ENCODE results near the gene KIF22. TPM values are rescaled to one million over a fixed set of nuclear protein-coding genes. Genes with fewer than 3 reads are reported as not detected.

KIF22 gene
- polyA plus RNA-seq, 2 donors = 43.3 to 57.9 TPM

- Histone ChIP-seq H3K4me1 (ENCODE audit: control insufficient read depth in 2 of 2, insufficient read depth in 2 of 2, low read length in 1 of 2) (peaks cover 0 to 2% of the 10 kb centered on the region in 2 donors), H3K4me3 (ENCODE audit: low read depth in 1 of 2, low read length in 2 of 2) (no peak overlapping the region), H3K36me3 (ENCODE audit: control insufficient read depth in 2 of 2, insufficient read depth in 2 of 2, low read length in 1 of 2) (peaks cover 3 to 37% of the 10 kb centered on the region in 2 donors), H3K27ac (ENCODE audit: low read depth in 2 of 2, low read length in 1 of 2) (no peak overlapping the region), H3K27me3 (ENCODE audit: control insufficient read depth in 1 of 2, insufficient read depth in 2 of 2, low read length in 2 of 2) (no peaks in the 10 kb centered on the region), H3K9me3 (ENCODE audit: control insufficient read depth in 2 of 2, insufficient read depth in 1 of 2, low read depth in 1 of 2, low read length in 1 of 2) (no peaks in the 10 kb centered on the region)
- 86 to 92% methylated on average over 5 of the region's 5 CpGs for WGBS, 2 donors
Measured at GRCh38 chr16:29834079-29834478, 43.5 kb downstream of the KIF22 start.

DNA sequence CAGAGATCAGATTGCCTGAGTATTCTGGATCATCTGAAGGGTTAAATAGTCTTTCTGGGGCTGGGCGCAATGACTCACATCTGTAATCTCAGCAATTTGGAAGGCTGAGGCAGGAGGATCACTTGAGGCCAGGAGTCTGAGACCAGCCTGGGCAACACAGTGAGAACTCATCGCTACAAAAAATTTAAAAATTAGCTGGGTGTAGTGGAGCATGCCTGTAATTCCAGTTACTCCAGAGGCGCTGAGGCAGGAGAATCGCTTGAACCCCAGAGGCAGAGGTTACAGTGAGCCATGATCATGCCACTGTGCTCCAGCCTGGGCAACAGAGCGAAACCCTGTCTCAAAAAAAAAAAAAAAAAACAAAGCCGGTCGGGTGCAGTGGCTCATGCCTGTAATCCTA lies 45.4 kb downstream of the KIF22 start:
- H3K36me3 ChIP-seq (ENCODE audit: control insufficient read depth in 2 of 2, insufficient read depth in 2 of 2, low read length in 1 of 2) = peaks cover 9 to 41% of the 10 kb centered on the region in 2 donors
- no peaks in the 10 kb centered on the region for H3K9me3 ChIP-seq (ENCODE audit: control insufficient read depth in 2 of 2, insufficient read depth in 1 of 2, low read depth in 1 of 2, low read length in 1 of 2)
- no peaks in the 10 kb centered on the region for H3K27me3 ChIP-seq (ENCODE audit: control insufficient read depth in 1 of 2, insufficient read depth in 2 of 2, low read length in 2 of 2)
- no peak overlapping the region for H3K4me3 ChIP-seq (ENCODE audit: low read depth in 1 of 2, low read length in 2 of 2)
- 89 to 95% methylated on average over 7 of the region's 7 CpGs for WGBS, 2 donors
- no peak overlapping the region for H3K27ac ChIP-seq (ENCODE audit: low read depth in 2 of 2, low read length in 1 of 2)
- H3K4me1 ChIP-seq (ENCODE audit: control insufficient read depth in 2 of 2, insufficient read depth in 2 of 2, low read length in 1 of 2) = peaks cover 0 to 2% of the 10 kb centered on the region in 2 donors

- Histone ChIP-seq H3K4me3 (ENCODE audit: low read depth in 1 of 2, low read length in 2 of 2) (no peak overlapping the region), H3K9me3 (ENCODE audit: control insufficient read depth in 2 of 2, insufficient read depth in 1 of 2, low read depth in 1 of 2, low read length in 1 of 2) (no peaks in the 10 kb centered on the region), H3K4me1 (ENCODE audit: control insufficient read depth in 2 of 2, insufficient read depth in 2 of 2, low read length in 1 of 2) (peaks cover 0 to 2% of the 10 kb centered on the region in 2 donors), H3K27me3 (ENCODE audit: control insufficient read depth in 1 of 2, insufficient read depth in 2 of 2, low read length in 2 of 2) (no peaks in the 10 kb centered on the region), H3K27ac (ENCODE audit: low read depth in 2 of 2, low read length in 1 of 2) (no peak overlapping the region), H3K36me3 (ENCODE audit: control insufficient read depth in 2 of 2, insufficient read depth in 2 of 2, low read length in 1 of 2) (peaks cover 9 to 46% of the 10 kb centered on the region in 2 donors)
- 87 to 88% methylated on average over 15 of the region's 15 CpGs for WGBS, 2 donors
Measured at GRCh38 chr16:29836623-29837022, 46.1 kb downstream of the KIF22 start.

DNA sequence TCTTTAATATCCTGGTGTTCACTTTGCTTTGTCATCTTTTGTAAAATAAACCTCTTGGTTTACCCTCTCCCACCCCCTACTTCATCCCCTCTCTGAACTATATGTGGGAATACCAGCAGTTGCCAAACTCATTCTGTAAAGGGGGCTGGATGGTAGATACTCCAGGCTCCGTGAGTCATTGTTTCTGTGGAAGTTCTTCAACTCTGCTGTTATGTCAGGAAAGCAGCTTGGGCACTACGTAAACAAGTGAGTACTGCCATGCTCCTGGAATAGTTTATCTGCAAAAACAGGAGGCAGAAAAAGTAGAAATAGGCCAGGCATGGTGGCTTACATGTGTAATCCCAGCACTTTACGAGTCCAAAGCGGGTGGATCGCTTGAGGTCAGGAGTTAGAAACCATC lies 47.3 kb downstream of the KIF22 start:
- WGBS, 2 donors = 92 to 94% methylated on average over 5 of the region's 5 CpGs

GRCh38 chr16:29839822-29840221 lies 49.3 kb downstream of the KIF22 start:
- Histone ChIP-seq H3K27ac (ENCODE audit: low read depth in 2 of 2, low read length in 1 of 2) (no peak overlapping the region), H3K36me3 (ENCODE audit: control insufficient read depth in 2 of 2, insufficient read depth in 2 of 2, low read length in 1 of 2) (peaks cover 14 to 45% of the 10 kb centered on the region in 2 donors), H3K9me3 (ENCODE audit: control insufficient read depth in 2 of 2, insufficient read depth in 1 of 2, low read depth in 1 of 2, low read length in 1 of 2) (no peaks in the 10 kb centered on the region), H3K27me3 (ENCODE audit: control insufficient read depth in 1 of 2, insufficient read depth in 2 of 2, low read length in 2 of 2) (no peaks in the 10 kb centered on the region), H3K4me1 (ENCODE audit: control insufficient read depth in 2 of 2, insufficient read depth in 2 of 2, low read length in 1 of 2) (no peaks in the 10 kb centered on the region), H3K4me3 (ENCODE audit: low read depth in 1 of 2, low read length in 2 of 2) (no peak overlapping the region)
- 86% methylated on average over 6 of the region's 6 CpGs for WGBS, 2 donors

More for the DNA sequence above, 47.3 kb downstream of the KIF22 start:
- no peak overlapping the region for H3K4me3 ChIP-seq (ENCODE audit: low read depth in 1 of 2, low read length in 2 of 2)
- H3K9me3 ChIP-seq (ENCODE audit: control insufficient read depth in 2 of 2, insufficient read depth in 1 of 2, low read depth in 1 of 2, low read length in 1 of 2) = no peaks in the 10 kb centered on the region
- H3K36me3 ChIP-seq (ENCODE audit: control insufficient read depth in 2 of 2, insufficient read depth in 2 of 2, low read length in 1 of 2) = peaks cover 14 to 50% of the 10 kb centered on the region in 2 donors
- no peaks in the 10 kb centered on the region for H3K27me3 ChIP-seq (ENCODE audit: control insufficient read depth in 1 of 2, insufficient read depth in 2 of 2, low read length in 2 of 2)
- H3K27ac ChIP-seq (ENCODE audit: low read depth in 2 of 2, low read length in 1 of 2) = no peak overlapping the region
- peaks cover 0 to 2% of the 10 kb centered on the region in 2 donors for H3K4me1 ChIP-seq (ENCODE audit: control insufficient read depth in 2 of 2, insufficient read depth in 2 of 2, low read length in 1 of 2)

DNA sequence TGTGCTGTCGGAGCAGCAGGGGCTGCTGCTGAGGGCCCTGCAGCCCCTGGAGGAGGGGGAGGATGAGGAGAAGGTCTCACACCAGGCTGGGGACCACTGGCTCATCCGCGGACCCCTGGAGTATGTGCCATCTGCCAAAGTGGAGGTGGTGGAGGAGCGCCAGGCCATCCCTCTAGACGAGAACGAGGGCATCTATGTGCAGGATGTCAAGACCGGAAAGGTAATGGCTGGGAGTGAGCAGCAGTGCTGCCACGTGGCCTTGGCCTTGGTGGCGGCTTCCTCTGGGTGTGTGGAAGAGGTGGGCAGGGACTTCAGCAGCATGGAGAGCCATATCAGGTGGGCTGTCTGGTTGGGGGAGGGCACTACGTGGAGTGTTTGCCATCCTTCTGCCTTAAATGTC lies 49.7 kb downstream of the KIF22 start:
- H3K27ac ChIP-seq (ENCODE audit: low read depth in 2 of 2, low read length in 1 of 2) = no peak overlapping the region
- 80 to 90% methylated on average over 10 of the region's 10 CpGs for WGBS, 2 donors
- H3K4me1 ChIP-seq (ENCODE audit: control insufficient read depth in 2 of 2, insufficient read depth in 2 of 2, low read length in 1 of 2) = no peaks in the 10 kb centered on the region
- H3K4me3 ChIP-seq (ENCODE audit: low read depth in 1 of 2, low read length in 2 of 2) = no peak overlapping the region
- H3K27me3 ChIP-seq (ENCODE audit: control insufficient read depth in 1 of 2, insufficient read depth in 2 of 2, low read length in 2 of 2) = no peaks in the 10 kb centered on the region
- H3K36me3 ChIP-seq (ENCODE audit: control insufficient read depth in 2 of 2, insufficient read depth in 2 of 2, low read length in 1 of 2) = peaks cover 14 to 46% of the 10 kb centered on the region in 2 donors
- H3K9me3 ChIP-seq (ENCODE audit: control insufficient read depth in 2 of 2, insufficient read depth in 1 of 2, low read depth in 1 of 2, low read length in 1 of 2) = no peaks in the 10 kb centered on the region

DNA sequence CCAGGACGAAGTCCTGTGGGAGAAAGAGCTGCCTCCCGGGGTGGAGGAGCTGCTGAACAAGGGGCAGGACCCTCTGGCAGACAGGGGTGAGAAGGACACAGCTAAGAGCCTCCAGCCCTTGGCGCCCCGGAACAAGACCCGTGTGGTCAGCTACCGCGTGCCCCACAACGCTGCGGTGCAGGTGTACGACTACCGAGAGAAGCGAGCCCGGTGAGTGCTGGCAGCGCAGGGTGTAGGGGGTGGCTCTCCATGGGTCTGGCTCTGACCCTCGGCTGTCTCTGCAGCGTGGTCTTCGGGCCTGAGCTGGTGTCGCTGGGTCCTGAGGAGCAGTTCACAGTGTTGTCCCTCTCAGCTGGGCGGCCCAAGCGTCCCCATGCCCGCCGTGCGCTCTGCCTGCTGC lies 51.1 kb downstream of the KIF22 start:
- H3K27ac ChIP-seq (ENCODE audit: low read depth in 2 of 2, low read length in 1 of 2) = no peak overlapping the region
- H3K4me3 ChIP-seq (ENCODE audit: low read depth in 1 of 2, low read length in 2 of 2) = no peak overlapping the region
- 91 to 92% methylated on average over 23 of the region's 23 CpGs for WGBS, 2 donors
- no peaks in the 10 kb centered on the region for H3K27me3 ChIP-seq (ENCODE audit: control insufficient read depth in 1 of 2, insufficient read depth in 2 of 2, low read length in 2 of 2)
- H3K36me3 ChIP-seq (ENCODE audit: control insufficient read depth in 2 of 2, insufficient read depth in 2 of 2, low read length in 1 of 2) = peaks cover 14 to 56% of the 10 kb centered on the region in 2 donors
- no peaks in the 10 kb centered on the region for H3K9me3 ChIP-seq (ENCODE audit: control insufficient read depth in 2 of 2, insufficient read depth in 1 of 2, low read depth in 1 of 2, low read length in 1 of 2)
- no peaks in the 10 kb centered on the region for H3K4me1 ChIP-seq (ENCODE audit: control insufficient read depth in 2 of 2, insufficient read depth in 2 of 2, low read length in 1 of 2)

DNA sequence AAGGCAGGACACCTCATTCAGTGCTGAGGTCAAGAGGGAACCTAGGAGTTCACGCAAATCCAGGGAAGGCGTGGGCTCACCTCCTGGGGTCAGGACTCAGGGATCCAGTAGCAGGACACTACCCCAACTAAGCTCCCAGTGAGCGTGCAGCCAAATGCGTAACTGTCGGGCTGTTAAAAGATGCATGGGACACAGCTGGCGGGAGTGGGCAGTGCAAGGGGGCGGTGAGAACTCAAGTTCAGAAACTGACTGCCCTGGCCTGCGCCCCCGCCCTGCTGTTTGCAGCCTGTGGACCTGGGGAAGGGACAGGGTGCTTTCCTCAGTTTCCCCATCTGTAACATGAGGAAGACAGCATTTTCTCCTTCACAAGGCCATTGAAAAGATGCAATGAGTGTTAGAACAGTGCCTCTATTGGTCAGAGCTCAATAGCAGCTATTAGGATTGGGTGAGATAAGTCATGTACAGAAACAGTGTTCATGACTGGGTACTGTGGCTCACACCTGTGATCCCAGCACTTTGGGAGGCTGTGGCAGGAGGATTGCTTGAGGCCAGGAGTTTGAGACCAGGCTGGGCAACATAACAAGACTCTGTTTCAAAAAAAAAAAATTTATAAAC lies 52.3 kb downstream of the KIF22 start:
- Histone ChIP-seq H3K4me1 (ENCODE audit: control insufficient read depth in 2 of 2, insufficient read depth in 2 of 2, low read length in 1 of 2) (no peaks in the 10 kb centered on the region), H3K36me3 (ENCODE audit: control insufficient read depth in 2 of 2, insufficient read depth in 2 of 2, low read length in 1 of 2) (peaks cover 22 to 59% of the 10 kb centered on the region in 2 donors), H3K4me3 (ENCODE audit: low read depth in 1 of 2, low read length in 2 of 2) (no peak overlapping the region), H3K9me3 (ENCODE audit: control insufficient read depth in 2 of 2, insufficient read depth in 1 of 2, low read depth in 1 of 2, low read length in 1 of 2) (no peaks in the 10 kb centered on the region), H3K27me3 (ENCODE audit: control insufficient read depth in 1 of 2, insufficient read depth in 2 of 2, low read length in 2 of 2) (no peaks in the 10 kb centered on the region), H3K27ac (ENCODE audit: low read depth in 2 of 2, low read length in 1 of 2) (no peak overlapping the region)
- 92 to 97% methylated on average over 9 of the region's 9 CpGs for WGBS, 2 donors

DNA sequence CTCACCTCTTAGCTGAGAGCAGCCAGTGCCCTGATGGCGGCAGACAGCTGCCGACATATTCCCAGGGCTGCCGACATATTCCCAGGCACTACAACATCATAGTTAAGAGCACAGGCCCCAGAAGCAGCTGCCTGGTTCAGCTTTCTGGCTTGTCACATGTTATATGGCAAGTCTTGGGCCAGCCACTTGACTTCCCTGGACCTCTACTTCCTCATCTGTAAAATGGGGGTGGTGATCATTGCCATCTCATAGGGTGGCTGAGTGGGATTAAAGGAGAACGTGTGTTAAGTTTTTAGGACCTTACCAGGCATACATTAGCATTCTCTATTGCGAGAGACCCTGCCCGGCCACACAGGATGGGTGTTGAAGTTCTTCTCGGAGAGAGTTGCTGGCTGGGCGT lies 53.4 kb downstream of the KIF22 start:
- H3K27me3 ChIP-seq (ENCODE audit: control insufficient read depth in 1 of 2, insufficient read depth in 2 of 2, low read length in 2 of 2) = no peaks in the 10 kb centered on the region
- no peaks in the 10 kb centered on the region for H3K4me1 ChIP-seq (ENCODE audit: control insufficient read depth in 2 of 2, insufficient read depth in 2 of 2, low read length in 1 of 2)
- 92 to 94% methylated on average over 8 of the region's 8 CpGs for WGBS, 2 donors

More for the DNA sequence above, 53.4 kb downstream of the KIF22 start:
- H3K9me3 ChIP-seq (ENCODE audit: control insufficient read depth in 2 of 2, insufficient read depth in 1 of 2, low read depth in 1 of 2, low read length in 1 of 2) = no peaks in the 10 kb centered on the region
- H3K36me3 ChIP-seq (ENCODE audit: control insufficient read depth in 2 of 2, insufficient read depth in 2 of 2, low read length in 1 of 2) = peaks cover 22 to 55% of the 10 kb centered on the region in 2 donors
- H3K4me3 ChIP-seq (ENCODE audit: low read depth in 1 of 2, low read length in 2 of 2) = no peak overlapping the region
- H3K27ac ChIP-seq (ENCODE audit: low read depth in 2 of 2, low read length in 1 of 2) = no peak overlapping the region

Measured in esophagus (tissue), 2 donors.